H1 (cell line): ENCODE data around the gene NUP85. TPM values are rescaled to one million over a fixed set of nuclear protein-coding genes. Genes with fewer than 3 reads are reported as not detected.

ENCODE experiments used
- CTCF ChIA-PET: fragments of 300-600 bp; sonication (Branson Sonifier 250); formaldehyde crosslinking; loops from one replicate; lab custom pipeline; 2021; ENCODE audit not compliant: partially characterized antibody; lab: Charles Lee
- POLR2A ChIA-PET: fragments of 300-600 bp; sonication (Branson Sonifier 250); formaldehyde crosslinking; loops from one replicate; lab custom pipeline; 2021; ENCODE audit warnings: inconsistent platforms; ENCODE audit not compliant: partially characterized antibody; lab: Charles Lee
- DNase-seq, 2 experiments: peaks; one replicate each; pipeline versions ENCODE4 v3.0.0 to v3.0.0-alpha.2; 2010 to 2022; ENCODE audit warnings: low spot score in 2 of 2, low read depth in 1 of 2, mixed read lengths in 1 of 2
- FAIRE-seq: peaks from 2 replicates; lab custom pipeline; 2011; peaks lifted over from hg19 to GRCh38; lab: Jason Lieb, UNC
- H2AFZ ChIP-seq: 2 replicates; pipeline ENCODE4 v1.8.1; 2012; ENCODE audit warnings: low read length, inconsistent platforms
- H2AK5ac ChIP-seq: 2 replicates; pipeline ENCODE4 v1.6.1; 2013; ENCODE audit warnings: low read depth, low read length
- H2BK120ac ChIP-seq: replicated peaks from 2 replicates; pipeline ENCODE3; 2013; ENCODE audit warnings: low read depth, low read length, inconsistent platforms
- H2BK12ac ChIP-seq: 2 replicates; pipeline ENCODE4 v1.6.1; 2013; ENCODE audit warnings: low read depth, low read length
- H2BK15ac ChIP-seq: 2 replicates; pipeline ENCODE4 v1.6.1; 2013; ENCODE audit warnings: low read length
- H2BK20ac ChIP-seq: 2 replicates; pipeline ENCODE4 v1.6.1; 2013; ENCODE audit warnings: low read length
- H2BK5ac ChIP-seq: 2 replicates; pipeline ENCODE4 v1.6.1; 2013; ENCODE audit warnings: low read depth, low read length
- H3K14ac ChIP-seq: 2 replicates; pipeline ENCODE4 v1.6.1; 2013; ENCODE audit warnings: inconsistent platforms; ENCODE audit not compliant: insufficient read length
- H3K18ac ChIP-seq: 2 replicates; pipeline ENCODE4 v1.6.1; 2013; ENCODE audit warnings: low read length; ENCODE audit errors: extremely low read depth
- H3K23ac ChIP-seq: 2 replicates; pipeline ENCODE4 v1.6.1; 2013; ENCODE audit warnings: inconsistent platforms; ENCODE audit not compliant: insufficient read length
- H3K23me2 ChIP-seq: 2 replicates; pipeline ENCODE4 v1.6.1; 2013; ENCODE audit warnings: low read depth, low read length
- H3K27ac ChIP-seq: 2 replicates; pipeline ENCODE4 v1.6.1; 2011; ENCODE audit warnings: low read depth, low read length, inconsistent platforms
- H3K27me3 ChIP-seq, 4 experiments: replicated peaks in 1 of 4; 1 replicate in 1 of 4; 2 replicates in 3 of 4; pipeline versions ENCODE4 v1.6.1 to v1.8.1; 2011 to 2013; ENCODE audit warnings: low read length in 3 of 4, mild to moderate bottlenecking in 3 of 4, inconsistent platforms in 2 of 4, mixed read lengths in 2 of 4, moderate library complexity in 1 of 4; ENCODE audit not compliant: control insufficient read depth in 3 of 4, insufficient read depth in 3 of 4; ENCODE audit errors: extremely low read depth in 1 of 4
- H3K36me3 ChIP-seq, 4 experiments: 2 replicates each; pipeline versions ENCODE4 v1.6.1 to v1.8.1; 2011 to 2013; ENCODE audit warnings: mild to moderate bottlenecking in 4 of 4, low read length in 3 of 4, moderate library complexity in 2 of 4, control low read depth in 1 of 4, inconsistent platforms in 1 of 4; ENCODE audit not compliant: insufficient read depth in 4 of 4, control insufficient read depth in 2 of 4
- H3K4ac ChIP-seq: replicated peaks from 2 replicates; pipeline ENCODE3; 2013; ENCODE audit warnings: low read length, low read depth, mixed read lengths, inconsistent platforms; ENCODE audit not compliant: insufficient read length
- H3K4me1 ChIP-seq, 4 experiments: replicated peaks in 1 of 4; 1 replicate in 1 of 4; 2 replicates in 3 of 4; pipeline versions ENCODE4 v1.6.1 to v1.8.1; 2011 to 2013; ENCODE audit warnings: low read length in 3 of 4, inconsistent platforms in 2 of 4, mixed read lengths in 1 of 4; ENCODE audit not compliant: insufficient read depth in 4 of 4, control insufficient read depth in 3 of 4
- H3K4me2 ChIP-seq, 2 experiments: 2 replicates each; pipeline versions ENCODE4 v1.6.1 to v1.8.1; 2011 to 2013; ENCODE audit warnings: low read depth in 2 of 2, low read length in 2 of 2, control low read depth in 1 of 2, inconsistent platforms in 1 of 2, mild to moderate bottlenecking in 1 of 2; ENCODE audit not compliant: insufficient read depth in 1 of 2
- H3K4me3 ChIP-seq, 4 experiments: fragments of 200-600, 300-600 bp in 1 of 4; sonication (generic), shearing (Covaris generic), sonication (Bioruptor Twin) in 1 of 4; 2 replicates each; pipeline versions ENCODE4 v1.5.1 to v1.8.1; 2011 to 2016; ENCODE audit warnings: low read length in 4 of 4, low read depth in 3 of 4, control low read depth in 2 of 4, inconsistent platforms in 2 of 4, mild to moderate bottlenecking in 2 of 4, mixed read lengths in 1 of 4, moderate library complexity in 1 of 4; ENCODE audit not compliant: insufficient read depth in 2 of 4; ENCODE audit errors: extremely low read depth in 1 of 4
- H3K56ac ChIP-seq: replicated peaks from 2 replicates; pipeline ENCODE3; 2013; ENCODE audit warnings: low read depth, mild to moderate bottlenecking, mixed read lengths, low read length, inconsistent platforms; ENCODE audit not compliant: insufficient read length
- H3K79me1 ChIP-seq: 2 replicates; pipeline ENCODE4 v1.6.1; 2013; ENCODE audit warnings: low read depth, low read length, control low read depth
- H3K79me2 ChIP-seq, 2 experiments: 2 replicates each; pipeline versions ENCODE4 v1.6.1 to v1.8.1; 2012 to 2013; ENCODE audit warnings: low read length in 2 of 2, mild to moderate bottlenecking in 2 of 2, inconsistent platforms in 1 of 2; ENCODE audit not compliant: insufficient read depth in 2 of 2, control insufficient read depth in 1 of 2
- H3K9ac ChIP-seq, 4 experiments: replicated peaks in 1 of 4; 1 replicate in 1 of 4; 2 replicates in 3 of 4; pipeline versions ENCODE4 v1.6.1 to v1.8.1; 2011 to 2013; ENCODE audit warnings: low read depth in 3 of 4, low read length in 3 of 4, control low read depth in 2 of 4, mild to moderate bottlenecking in 2 of 4, moderate library complexity in 2 of 4, inconsistent platforms in 1 of 4; ENCODE audit errors: extremely low read depth in 1 of 4
- H3K9me3 ChIP-seq, 2 experiments: 2 replicates each; pipeline versions ENCODE4 v1.6.1 to v1.8.1; 2012 to 2013; ENCODE audit warnings: mild to moderate bottlenecking in 2 of 2, moderate library complexity in 2 of 2, control low read depth in 1 of 2, inconsistent platforms in 1 of 2, low read depth in 1 of 2, low read length in 1 of 2, mixed read lengths in 1 of 2; ENCODE audit not compliant: insufficient read depth in 2 of 2
- H4K20me1 ChIP-seq, 2 experiments: replicated peaks in 1 of 2; 2 replicates each; pipeline versions ENCODE3 to v1.8.1; 2011 to 2013; ENCODE audit warnings: inconsistent platforms in 2 of 2, low read length in 2 of 2, mild to moderate bottlenecking in 1 of 2; ENCODE audit not compliant: insufficient read depth in 2 of 2, control insufficient read depth in 1 of 2
- H4K5ac ChIP-seq: 2 replicates; pipeline ENCODE4 v1.6.1; 2013; ENCODE audit warnings: low read length, low read depth, mixed read lengths, inconsistent platforms; ENCODE audit not compliant: insufficient read length
- H4K8ac ChIP-seq: 2 replicates; pipeline ENCODE4 v1.8.0; 2013; ENCODE audit warnings: mild to moderate bottlenecking, moderate library complexity, low read length, inconsistent platforms; ENCODE audit not compliant: insufficient read depth; ENCODE audit errors: extremely low read depth
- H4K91ac ChIP-seq: replicated peaks from 2 replicates; pipeline ENCODE3; 2013; ENCODE audit warnings: low read length, mixed read lengths, inconsistent platforms; ENCODE audit not compliant: insufficient read length
- CTCF ChIP-seq, 3 experiments: IDR thresholded peaks; 1 replicate in 2 of 3; 2 replicates in 1 of 3; pipeline versions ENCODE4 v1.5.1 to v1.6.1; 2011; ENCODE audit warnings: low read length in 3 of 3, mild to moderate bottlenecking in 3 of 3, inconsistent platforms in 2 of 3, low read depth in 1 of 3, moderate library complexity in 1 of 3; ENCODE audit not compliant: insufficient read depth in 1 of 3; ENCODE audit errors: control extremely low read depth in 1 of 3
- NRF1 ChIP-seq: IDR thresholded peaks from 2 replicates; pipeline ENCODE4 v1.6.1; 2011; ENCODE audit warnings: mild to moderate bottlenecking, low read depth, low read length, improper control_type of control experiment
- POU5F1 ChIP-seq: IDR thresholded peaks from 2 replicates; pipeline ENCODE4 v1.6.1; 2011; ENCODE audit warnings: low read depth, mild to moderate bottlenecking, low read length, moderate library complexity
- RAD21 ChIP-seq, 2 experiments: IDR thresholded peaks in 1 of 2; conservative IDR thresholded peaks in 1 of 2; 2 replicates each; pipeline ENCODE4 v1.6.1; 2011; ENCODE audit warnings: low read depth in 2 of 2, low read length in 2 of 2, improper control_type of control experiment in 1 of 2, inconsistent platforms in 1 of 2, mild to moderate bottlenecking in 1 of 2, moderate library complexity in 1 of 2
- RNF2 ChIP-seq: fragments of 200-900, 300-1000 bp; sonication (generic); IDR thresholded peaks from 2 replicates; pipeline ENCODE4 v1.7.1; 2016; ENCODE audit warnings: borderline replicate concordance, low read depth, mild to moderate bottlenecking, antibody characterized with exemption, low read length; ENCODE audit not compliant: poor library complexity, severe bottlenecking; ENCODE audit errors: missing control alignments
- SP1 ChIP-seq: IDR thresholded peaks from 2 replicates; pipeline ENCODE4 v1.6.1; 2011; ENCODE audit warnings: low read depth, low read length
- TAF1 ChIP-seq: IDR thresholded peaks from 2 replicates; pipeline ENCODE4 v1.6.1; 2011; ENCODE audit warnings: mild to moderate bottlenecking, low read depth, low read length
- WGBS, 2 experiments: shearing (Covaris generic) in 1 of 2; methylation state at CpG; one replicate each; pipeline versions ENCODE4 v1.1.6 to v1.1.7; 2013 to 2015; ENCODE audit warnings: low lambda C conversion rate in 2 of 2, mixed read lengths in 2 of 2, inconsistent platforms in 1 of 2, low coverage in 1 of 2, missing lambda C conversion rate in 1 of 2; ENCODE audit not compliant: insufficient replicate concordance in 2 of 2, insufficient coverage in 1 of 2, insufficient read length in 1 of 2; ENCODE audit errors: extremely low coverage in 1 of 2, missing lambda C conversion rate in 1 of 2; 5-methylcytosine and 5-hydroxymethylcytosine counted together
- polyA plus RNA-seq, 7 experiments: library from polyadenylated mRNA; depleted of rRNA in 3 of 7; stranded (reverse) in 5 of 7; unstranded in 2 of 7; fragments of >200 nt in 5 of 7; fragments of 200-250 nt in 2 of 7; gene quantifications; 1 replicate in 5 of 7; 2 replicates in 1 of 7; 4 replicates in 1 of 7; pipeline versions ENCODE4 v1.2.1 to v1.2.3, GENCODE V29; 2011 to 2013; ENCODE audit warnings: missing spikeins in 2 of 7, mixed read lengths in 2 of 7
- total RNA-seq: library from RNA; stranded (reverse); fragmentation: NEBNext Ultra II Directional; extraction: Animal tissue kit (Norgen Biotek cat#: 25700); gene quantifications from 2 replicates; pipeline ENCODE4 v1.2.1, GENCODE V29; 2021

The NUP85 gene
- total and polyA plus RNA-seq, 2 of the 8 experiments (the other 6 are each of a cell fraction or from before 2014, with no cell fraction given): 98.5 to 154 TPM

- Histone ChIP-seq H3K36me3 (peaks cover 5 to 31% (median 16%) of the 10 kb centered on the region in 4 experiments; a peak in 7 of 8 replicates), H2BK12ac (no peak overlapping the region), H2AFZ (no peak overlapping the region), H3K79me2 (no peaks in the 10 kb centered on the region), H3K9me3 (no peaks in the 10 kb centered on the region), H3K23me2 (no peaks in the 10 kb centered on the region), H3K4me1 (no peaks in the 10 kb centered on the region), H3K79me1 (no peaks in the 10 kb centered on the region), H3K4me3 (no peak overlapping the region), H4K5ac (no peak overlapping the region), H3K4me2 (no peak overlapping the region), H3K27ac (no peak overlapping the region), H2BK5ac (no peak overlapping the region), H2BK120ac (no peak overlapping the region), H3K9ac (no peak overlapping the region), H2AK5ac (no peak overlapping the region), H3K56ac (no peak overlapping the region), H3K18ac (no peak overlapping the region), H3K27me3 (no peaks in the 10 kb centered on the region), H4K20me1 (peaks cover 0 to 3% of the 10 kb centered on the region in 2 experiments), H3K23ac (no peak overlapping the region), H3K4ac (no peak overlapping the region), H3K14ac (no peak overlapping the region), H4K8ac (no peak overlapping the region), H2BK20ac (no peak overlapping the region), H2BK15ac (no peak overlapping the region), H4K91ac (no peak overlapping the region)
- ChIA-PET CTCF (interaction anchor here (0.6 to 1.5 kb wide), 5 partner anchors 8 to 202 kb away, joined by 3 to 5 read pairs (median 3); no protein-coding TSS in a partner anchor), POLR2A (interaction anchor here (0.6 to 11.6 kb wide), 7 partner anchors 8 to 202 kb away, joined by 3 to 213 read pairs (median 4); partner anchors contain the start of gene JPT1)
- FAIRE-seq: no peak
- no peak for DNase-seq
- 97% methylated on average over 5 of the region's 5 CpGs; no CpG with 5 or more reads in 1 of the 2 experiments for WGBS, 2 experiments
- TF ChIP-seq POU5F1 (no peak), CTCF (IDR thresholded peaks at IDR 0.05; ENCODE audit: control extremely low read depth in 1 of 3, insufficient read depth in 1 of 3, low read depth in 1 of 3, low read length in 3 of 3) (no peak), SP1 (no peak), RAD21 (IDR thresholded peaks at IDR 0.05 in 1 of 2, conservative IDR thresholded peaks at IDR 0.05 in 1 of 2; ENCODE audit: low read depth in 2 of 2, low read length in 2 of 2) (no peak), NRF1 (no peak), RNF2 (no peak), TAF1 (no peak)
These were observed 42.4 kb upstream of the NUP85 start for GRCh38 chr17:75163074-75163473.
